NCI-H1417 (cell line): ENCODE data around the gene HLF.

Experiments
- DNase-seq, 3 experiments: peaks; one replicate each; lab custom pipeline; 2025; lab: John Stamatoyannopoulos, UW

The HLF gene

DNA sequence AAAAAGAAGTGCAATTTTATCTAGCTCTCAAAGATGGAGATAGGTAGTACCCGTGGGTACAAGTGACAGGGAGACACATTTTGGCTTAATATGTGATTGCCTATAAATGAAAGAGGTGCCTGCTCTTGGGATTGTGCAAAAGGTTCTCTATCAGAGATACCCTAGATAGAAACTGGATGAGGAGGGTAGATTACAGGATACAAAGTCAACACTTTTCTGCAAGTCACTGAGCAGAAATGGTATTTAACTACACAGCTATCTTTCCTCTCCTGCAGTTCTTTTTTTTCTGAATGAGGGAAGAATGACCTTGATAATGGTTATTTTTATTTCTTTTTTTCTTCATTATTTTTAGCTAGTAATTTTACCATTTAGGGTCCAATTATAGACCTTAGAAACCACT is 89.2 kb downstream of the HLF start:
- no peak for DNase-seq

DNA sequence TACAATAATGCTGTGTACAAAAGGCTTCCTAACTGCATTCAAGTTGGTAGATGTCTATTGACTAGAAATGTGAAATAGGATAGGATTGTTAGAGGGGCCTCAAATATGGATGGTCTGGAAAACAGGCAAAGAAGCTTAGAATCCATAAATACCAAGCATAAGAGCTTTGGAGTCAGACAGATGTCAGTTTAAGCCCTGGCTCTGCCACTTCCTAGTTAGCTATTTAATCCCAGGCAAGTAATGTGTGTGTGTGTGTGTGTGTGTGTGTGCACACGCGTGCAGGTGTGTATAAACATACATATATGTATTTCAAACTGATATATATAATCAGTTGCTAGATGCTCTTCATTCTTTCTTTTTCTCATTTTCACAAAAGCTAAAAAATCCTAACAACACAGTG is 90.2 kb downstream of the HLF start:
- DNase-seq: no peak

DNA sequence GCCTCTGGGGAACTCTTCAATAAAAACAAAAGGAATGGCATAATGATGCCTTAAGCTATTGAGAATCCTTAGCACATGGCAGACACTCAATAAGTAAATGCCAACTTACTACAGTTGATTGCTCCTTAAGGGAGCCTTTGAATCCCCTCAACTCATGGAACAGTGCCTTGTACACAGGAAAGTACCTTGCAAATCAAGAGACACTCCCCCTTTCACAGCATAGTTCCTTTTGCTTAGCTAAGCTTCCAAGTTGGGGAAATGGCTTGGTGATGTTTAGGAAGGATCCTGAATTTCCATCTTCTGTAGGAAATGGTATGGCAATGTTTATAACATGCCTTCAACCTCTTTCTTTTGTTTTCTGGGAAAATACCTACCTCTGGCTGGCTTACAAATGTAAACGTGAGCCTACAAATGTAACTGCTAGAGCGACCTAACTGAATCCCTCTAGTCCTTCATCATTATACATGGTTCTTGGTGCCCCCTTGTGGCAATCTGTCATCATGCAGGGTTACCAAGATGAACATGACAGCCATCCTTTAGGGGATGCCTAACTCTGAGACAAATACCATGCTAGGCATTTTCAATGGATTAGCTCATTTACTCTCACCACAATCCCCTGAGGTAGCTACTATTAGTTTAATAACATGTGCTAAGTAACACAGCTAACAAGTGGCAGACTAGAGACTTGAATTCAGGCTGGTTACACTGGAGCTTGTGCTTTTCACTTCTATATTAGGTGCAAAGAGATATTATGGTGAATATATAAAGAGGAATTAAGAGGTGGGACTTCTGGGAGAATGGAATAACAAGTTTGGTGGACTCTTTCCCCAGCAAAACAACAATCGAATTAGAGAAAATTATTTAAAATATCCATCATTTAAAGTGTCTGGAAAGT is 91.9 kb downstream of the HLF start:
- peak; percentile 46 to 80 (median 59) for DNase-seq

DNA sequence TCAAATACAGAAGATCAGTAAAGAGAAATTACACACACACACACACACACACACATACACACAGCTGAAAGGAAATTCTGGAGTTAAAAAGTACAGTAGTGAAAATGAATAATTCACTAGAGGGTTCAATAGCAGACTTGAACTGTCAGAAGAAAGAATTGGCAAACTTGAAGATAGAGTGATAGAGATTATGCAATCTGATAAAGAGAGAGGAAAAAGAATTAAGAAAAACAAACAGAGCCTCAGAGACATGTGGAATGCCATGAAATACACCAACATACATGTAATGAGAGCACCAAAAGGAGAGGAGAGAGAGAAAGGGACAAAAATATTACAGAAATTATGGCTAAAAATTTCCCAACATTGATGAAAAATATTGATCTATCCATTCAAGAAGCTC is 96.2 kb downstream of the HLF start:
- no peak for DNase-seq

DNA sequence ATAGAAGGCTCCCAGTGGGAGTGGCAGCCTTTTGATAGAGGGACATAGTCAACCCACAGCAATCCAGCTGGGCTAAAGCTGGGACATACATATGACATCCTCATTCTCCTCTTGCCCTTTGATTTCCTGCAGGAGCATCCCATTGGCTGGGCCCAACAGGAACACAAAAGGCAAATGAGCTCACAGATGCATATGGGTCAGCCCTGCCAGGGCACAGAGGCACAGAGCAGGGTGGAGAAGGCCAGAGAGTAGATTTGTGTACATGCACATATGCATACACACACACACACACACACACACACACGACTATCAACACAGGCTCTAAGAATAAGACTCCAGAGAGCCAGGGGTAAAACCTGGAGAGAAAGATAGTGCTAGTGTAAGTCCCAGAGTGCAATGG is 98.3 kb downstream of the HLF start:
- no peak for DNase-seq

DNA sequence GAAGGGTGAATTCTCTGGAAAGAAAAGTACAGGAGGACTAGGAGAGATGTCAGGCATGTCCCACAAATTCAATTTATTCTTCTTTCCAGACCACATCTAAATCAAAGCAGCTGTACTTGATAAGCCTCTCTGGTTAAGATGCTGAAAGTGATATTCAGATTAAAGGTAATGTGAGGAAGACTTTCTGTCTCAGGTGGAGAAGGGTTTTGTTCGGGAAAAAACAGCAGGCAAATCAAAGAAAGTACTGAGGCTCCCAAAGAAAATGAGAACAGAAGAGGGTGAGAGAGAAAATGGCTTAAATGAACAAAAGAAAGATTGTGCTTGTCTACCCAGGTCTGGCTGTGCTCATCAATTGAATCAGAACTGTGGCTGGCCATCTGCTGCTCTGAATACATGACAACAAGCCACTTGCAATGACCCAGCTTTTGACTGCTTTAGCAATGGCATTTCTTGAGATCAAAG is 101.3 kb downstream of the HLF start:
- no peak for DNase-seq

DNA sequence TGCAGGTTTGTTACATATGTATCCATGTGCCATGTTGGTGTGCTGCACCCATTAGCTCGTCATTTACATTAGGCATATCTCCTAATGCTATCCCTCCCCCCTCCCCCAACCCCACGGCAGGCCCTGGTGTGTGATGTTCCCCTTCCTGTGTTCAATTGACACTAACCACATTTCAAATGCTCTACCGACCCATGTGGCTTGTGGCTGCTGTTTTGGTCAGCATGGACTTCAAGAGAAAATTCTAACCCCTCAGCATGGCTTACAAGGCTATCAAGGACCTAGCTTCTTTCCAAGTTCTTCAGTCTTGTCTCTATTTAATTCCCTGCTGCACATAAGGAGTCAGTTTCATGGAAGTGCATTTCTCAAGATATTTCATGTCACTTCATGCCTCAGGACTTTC is 103.9 kb downstream of the HLF start:
- DNase-seq: no peak
